GM12864 (cell line): Measurements from ENCODE around the gene POC1A.

ENCODE experiments used
- DNase-seq: peaks from one replicate; pipeline ENCODE4 v3.0.0-alpha.2; 2011; ENCODE audit warnings: low read depth
- H3K4me3 ChIP-seq: 2 replicates; pipeline ENCODE4 v1.5.1; 2011; ENCODE audit warnings: mild to moderate bottlenecking, low read depth, low read length, control low read depth
- CTCF ChIP-seq: IDR thresholded peaks from 2 replicates; pipeline ENCODE4 v1.5.1; 2011; ENCODE audit warnings: low read depth, mild to moderate bottlenecking, moderate library complexity, low read length, control low read depth, inconsistent platforms; ENCODE audit errors: missing control alignments

The POC1A gene

GRCh38 chr3:52145736-52146110, 8.5 kb downstream of the POC1A start:
- TF ChIP-seq CTCF = no peak
- no peak for DNase-seq
- no peak overlapping the region for H3K4me3 ChIP-seq

GRCh38 chr3:52144796-52145735, 9.2 kb downstream of the POC1A start:
- no peak for TF ChIP-seq CTCF
- DNase-seq = no peak
- no peak overlapping the region for H3K4me3 ChIP-seq

GRCh38 chr3:52144034-52144795, 10.0 kb downstream of the POC1A start:
- H3K4me3 ChIP-seq = no peak overlapping the region
- DNase-seq = peak; percentile 57
- peak; percentile 98 for TF ChIP-seq CTCF

- no peak for DNase-seq
Observed at GRCh38 chr3:52143616-52144015, 10.6 kb downstream of the POC1A start.

GRCh38 chr3:52143156-52143555, 11.1 kb downstream of the POC1A start:
- DNase-seq = no peak
- no peak for TF ChIP-seq CTCF
- no peak overlapping the region for H3K4me3 ChIP-seq

More at GRCh38 chr3:52143616-52144015, 10.6 kb downstream of the POC1A start:
- TF ChIP-seq CTCF = no peak
- no peak overlapping the region for H3K4me3 ChIP-seq

- no peak for DNase-seq
- TF ChIP-seq CTCF = no peak
- no peak overlapping the region for H3K4me3 ChIP-seq
Observed at GRCh38 chr3:52141751-52142150, 12.5 kb downstream of the POC1A start.
